MCF 10A (cell line): ENCODE measurements around the gene PIGC. TPM values are rescaled to one million over a fixed set of nuclear protein-coding genes. Genes with fewer than 3 reads are reported as not detected.

ENCODE experiments used
- BruUV-seq: library from RNA; stranded (reverse); fragments of 400-500 nt; replicated peaks from 2 replicates; lab custom pipeline; 2021; lab: Mats Ljungman, UMichigan
- CTCF ChIA-PET: fragments of 300-600 bp; sonication (Branson Sonifier 250); formaldehyde crosslinking; extraction: SDS; loops from one replicate; lab custom pipeline; 2021; ENCODE audit warnings: antibody characterized with exemption, inconsistent platforms; lab: Yijun Ruan, JAX
- POLR2A ChIA-PET: fragments of 300-600, 350-650 bp; sonication (Branson Sonifier 250); formaldehyde crosslinking; extraction: SDS; loops from one replicate; lab custom pipeline; 2020; ENCODE audit warnings: antibody characterized with exemption, inconsistent platforms; lab: Yijun Ruan, JAX
- DNase-seq: peaks from one replicate; pipeline ENCODE4 v3.0.0-alpha.2; 2018; ENCODE audit not compliant: unreplicated experiment
- H3K27ac Mint-ChIP-seq: one replicate; pipeline ENCODE4 v1.8.0; 2022; ENCODE audit warnings: mild to moderate bottlenecking, low read depth, mixed read lengths; ENCODE audit not compliant: unreplicated experiment
- H3K27me3 Mint-ChIP-seq: one replicate; pipeline ENCODE4 v1.8.0; 2022; ENCODE audit warnings: mixed read lengths; ENCODE audit not compliant: insufficient read depth, unreplicated experiment
- H3K36me3 Mint-ChIP-seq: one replicate; pipeline ENCODE4 v1.8.0; 2022; ENCODE audit warnings: mild to moderate bottlenecking, moderate library complexity, mixed read lengths; ENCODE audit not compliant: insufficient read depth, unreplicated experiment
- H3K4me1 Mint-ChIP-seq: one replicate; pipeline ENCODE4 v1.8.0; 2022; ENCODE audit warnings: mixed read lengths; ENCODE audit not compliant: insufficient read depth, unreplicated experiment
- H3K4me3 Mint-ChIP-seq: one replicate; pipeline ENCODE4 v1.8.0; 2022; ENCODE audit warnings: mild to moderate bottlenecking, moderate library complexity, mixed read lengths; ENCODE audit not compliant: unreplicated experiment
- H3K9me3 Mint-ChIP-seq: one replicate; pipeline ENCODE4 v1.8.0; 2022; ENCODE audit warnings: mixed read lengths; ENCODE audit not compliant: unreplicated experiment
- CTCF ChIP-seq: fragments of 200-600 bp; IDR thresholded peaks from one replicate; pipeline ENCODE4 v1.8.0; 2022; ENCODE audit warnings: antibody characterized with exemption, mild to moderate bottlenecking; ENCODE audit not compliant: unreplicated experiment
- intact Hi-C: fragments of 100-400 bp; cut with micrococcal nuclease; formaldehyde crosslinking; loops from 2 replicates; pipeline ENCODE4 v1.14.1; 2022
- total RNA-seq: library from RNA; stranded (reverse); gene quantifications from 2 replicates; pipeline ENCODE4 v1.2.3, GENCODE V29; 2022

Gene PIGC
- total RNA-seq, 1 experiment from 2014 or later, result 20.2 TPM

DNA sequence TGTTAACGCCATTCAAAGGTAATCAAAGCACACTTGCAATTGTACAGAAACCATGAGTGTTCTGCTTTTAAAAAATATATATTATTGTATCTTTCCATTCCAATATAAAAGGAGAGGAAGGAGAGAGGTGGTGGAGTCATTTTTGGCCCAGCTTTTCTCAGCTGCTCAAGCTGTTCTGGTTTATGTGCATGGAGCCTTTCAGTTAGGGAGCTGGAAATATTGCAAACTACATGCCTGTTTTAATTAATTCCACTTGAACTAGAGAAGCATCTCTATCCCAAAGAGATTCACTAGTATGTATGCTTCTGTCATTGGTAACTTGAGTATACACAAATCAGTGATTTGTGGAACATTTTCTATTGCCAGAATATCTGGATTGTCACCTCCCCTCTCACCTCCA is 51.9 kb downstream of the PIGC start:
- Mint-ChIP-seq H3K4me1 (peaks cover 12% of the 10 kb centered on the region), H3K4me3 (no peak overlapping the region), H3K9me3 (no peaks in the 10 kb centered on the region), H3K27me3 (no peaks in the 10 kb centered on the region), H3K27ac (no peak overlapping the region), H3K36me3 (peaks cover 5% of the 10 kb centered on the region)
- DNase-seq, result no peak
- ChIA-PET POLR2A (interaction anchor here (0.6 to 1.4 kb wide), 3 partner anchors 33 to 110 kb away, joined by 3 to 5 read pairs (median 4); no protein-coding TSS in a partner anchor), CTCF (interaction anchor here (0.7 to 2.1 kb wide), 4 partner anchors 38 to 584 kb away, joined by 3 to 12 read pairs (median 3); no protein-coding TSS in a partner anchor)
- intact Hi-C loops, result no loop called here
- no TSS peak for BruUV-seq
- no peak for TF ChIP-seq CTCF

Other genes with a start within 250 kb of the PIGC start
- not detected in 2 replicates for gene C1orf105, start 23.4 kb downstream of the PIGC start, total RNA-seq
- 47.9 and 54.3 TPM in 2 replicates for gene SUCO, start 89.1 kb upstream of the PIGC start, total RNA-seq
- gene FASLG, start 215.0 kb upstream of the PIGC start, total RNA-seq, result not detected in 2 replicates